MCF 10A (cell line): ENCODE measurements around the gene LHX4. TPM values are rescaled to one million over a fixed set of nuclear protein-coding genes. Genes with fewer than 3 reads are reported as not detected.

Experiments used
- BruUV-seq: library from RNA; stranded (reverse); fragments of 400-500 nt; replicated peaks from 2 replicates; lab custom pipeline; 2021; lab: Mats Ljungman, UMichigan
- CTCF ChIA-PET: fragments of 300-600 bp; sonication (Branson Sonifier 250); formaldehyde crosslinking; extraction: SDS; loops from one replicate; lab custom pipeline; 2021; ENCODE audit warnings: antibody characterized with exemption, inconsistent platforms; lab: Yijun Ruan, JAX
- POLR2A ChIA-PET: fragments of 300-600, 350-650 bp; sonication (Branson Sonifier 250); formaldehyde crosslinking; extraction: SDS; loops from one replicate; lab custom pipeline; 2020; ENCODE audit warnings: antibody characterized with exemption, inconsistent platforms; lab: Yijun Ruan, JAX
- DNase-seq: peaks from one replicate; pipeline ENCODE4 v3.0.0-alpha.2; 2018; ENCODE audit not compliant: unreplicated experiment
- H3K27ac Mint-ChIP-seq: one replicate; pipeline ENCODE4 v1.8.0; 2022; ENCODE audit warnings: mild to moderate bottlenecking, low read depth, mixed read lengths; ENCODE audit not compliant: unreplicated experiment
- H3K27me3 Mint-ChIP-seq: one replicate; pipeline ENCODE4 v1.8.0; 2022; ENCODE audit warnings: mixed read lengths; ENCODE audit not compliant: insufficient read depth, unreplicated experiment
- H3K36me3 Mint-ChIP-seq: one replicate; pipeline ENCODE4 v1.8.0; 2022; ENCODE audit warnings: mild to moderate bottlenecking, moderate library complexity, mixed read lengths; ENCODE audit not compliant: insufficient read depth, unreplicated experiment
- H3K4me1 Mint-ChIP-seq: one replicate; pipeline ENCODE4 v1.8.0; 2022; ENCODE audit warnings: mixed read lengths; ENCODE audit not compliant: insufficient read depth, unreplicated experiment
- H3K4me3 Mint-ChIP-seq: one replicate; pipeline ENCODE4 v1.8.0; 2022; ENCODE audit warnings: mild to moderate bottlenecking, moderate library complexity, mixed read lengths; ENCODE audit not compliant: unreplicated experiment
- H3K9me3 Mint-ChIP-seq: one replicate; pipeline ENCODE4 v1.8.0; 2022; ENCODE audit warnings: mixed read lengths; ENCODE audit not compliant: unreplicated experiment
- CTCF ChIP-seq: fragments of 200-600 bp; IDR thresholded peaks from one replicate; pipeline ENCODE4 v1.8.0; 2022; ENCODE audit warnings: antibody characterized with exemption, mild to moderate bottlenecking; ENCODE audit not compliant: unreplicated experiment
- intact Hi-C: fragments of 100-400 bp; cut with micrococcal nuclease; formaldehyde crosslinking; loops from 2 replicates; pipeline ENCODE4 v1.14.1; 2022
- total RNA-seq: library from RNA; stranded (reverse); gene quantifications from 2 replicates; pipeline ENCODE4 v1.2.3, GENCODE V29; 2022

The LHX4 gene
- total RNA-seq, 1 experiment from 2014 or later = not detected

DNA sequence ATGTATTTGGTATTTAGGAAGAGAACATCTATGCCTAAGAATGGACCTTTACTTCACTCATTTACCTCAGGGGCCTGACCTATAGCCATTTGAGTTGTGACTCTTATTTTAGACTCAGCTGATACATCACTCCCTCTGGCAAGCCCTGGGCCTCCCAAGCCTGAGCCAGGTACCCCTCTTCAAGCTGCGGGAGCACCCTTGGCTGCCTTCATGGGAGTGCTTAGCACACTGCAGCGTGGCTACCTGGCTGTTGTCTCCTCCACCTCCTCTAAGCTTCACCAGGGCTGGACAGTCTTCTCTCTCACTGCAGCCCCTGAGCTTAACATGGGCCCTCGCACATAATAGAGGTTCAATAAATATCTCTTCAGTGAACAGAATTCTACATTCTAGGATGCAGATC, 23.5 kb upstream of the LHX4 start:
- CTCF ChIA-PET = interaction anchor here (0.6 to 1.3 kb wide), 3 partner anchors 19 to 214 kb away, joined by 3 to 6 read pairs (median 3); no protein-coding TSS in a partner anchor
- no TSS peak for BruUV-seq
- POLR2A ChIA-PET = no interaction called here
- Mint-ChIP-seq H3K4me1 (no peaks in the 10 kb centered on the region), H3K36me3 (no peaks in the 10 kb centered on the region), H3K9me3 (no peaks in the 10 kb centered on the region), H3K27me3 (no peaks in the 10 kb centered on the region), H3K27ac (no peak overlapping the region), H3K4me3 (no peak overlapping the region)
- no peak for TF ChIP-seq CTCF
- DNase-seq = no peak
- intact Hi-C loops = no loop called here

GRCh38 chr1:180208264-180208663, 21.8 kb upstream of the LHX4 start:
- TF ChIP-seq CTCF = no peak
- no TSS peak for BruUV-seq
- no peak overlapping the region for H3K4me3 Mint-ChIP-seq
- H3K36me3 Mint-ChIP-seq = no peaks in the 10 kb centered on the region
- H3K27me3 Mint-ChIP-seq = no peaks in the 10 kb centered on the region
- POLR2A ChIA-PET = no interaction called here
- intact Hi-C loops = no loop called here
- no peaks in the 10 kb centered on the region for H3K4me1 Mint-ChIP-seq
- no peaks in the 10 kb centered on the region for H3K9me3 Mint-ChIP-seq
- DNase-seq = no peak
- H3K27ac Mint-ChIP-seq = no peak overlapping the region
- CTCF ChIA-PET = interaction anchor here (0.6 to 3.6 kb wide), 4 partner anchors 21 to 335 kb away, joined by 3 to 20 read pairs (median 4); no protein-coding TSS in a partner anchor

GRCh38 chr1:180210008-180210620, 19.9 kb upstream of the LHX4 start:
- Mint-ChIP-seq H3K27ac (no peak overlapping the region), H3K4me1 (no peaks in the 10 kb centered on the region), H3K36me3 (no peaks in the 10 kb centered on the region), H3K9me3 (no peaks in the 10 kb centered on the region), H3K4me3 (no peak overlapping the region), H3K27me3 (no peaks in the 10 kb centered on the region)
- ChIA-PET CTCF (interaction anchor here (0.5 to 3.6 kb wide), 8 partner anchors 13 to 273 kb away, joined by 3 to 20 read pairs (median 3); no protein-coding TSS in a partner anchor), POLR2A (interaction anchor here (0.6 to 1.1 kb wide), 3 partner anchors 9 to 294 kb away, joined by 3 to 4 read pairs (median 3); no protein-coding TSS in a partner anchor)
- peak; percentile 55 for DNase-seq
- no TSS peak for BruUV-seq
- TF ChIP-seq CTCF = no peak
- intact Hi-C loops = no loop called here

GRCh38 chr1:180211156-180211859, 18.8 kb upstream of the LHX4 start:
- CTCF ChIA-PET = interaction anchor here (1.0 to 3.6 kb wide), 3 partner anchors 24 to 32 kb away, joined by 3 to 20 read pairs (median 9); no protein-coding TSS in a partner anchor
- DNase-seq = no peak
- Mint-ChIP-seq H3K4me1 (no peaks in the 10 kb centered on the region), H3K27ac (no peak overlapping the region), H3K27me3 (no peaks in the 10 kb centered on the region), H3K9me3 (no peaks in the 10 kb centered on the region), H3K36me3 (no peaks in the 10 kb centered on the region), H3K4me3 (no peak overlapping the region)
- no TSS peak for BruUV-seq
- TF ChIP-seq CTCF = no peak
- POLR2A ChIA-PET = interaction anchor here (0.6 kb wide), 1 partner anchor 8 kb away, joined by 3 read pairs; no protein-coding TSS in a partner anchor
- intact Hi-C loops = no loop called here
